Ovary (tissue), 3 donors: ENCODE measurements around the gene MC1R.

Source experiments
- EP300 ChIP-seq: sonication (generic); formaldehyde crosslinking; IDR thresholded peaks from one replicate; pipeline ENCODE4 v1.6.1; 2017; ENCODE audit warnings: antibody characterized with exemption
- TF ChIP-seq, protein P1 (sequence below), 3 donors: fragments of 450-650 bp in 2 of 3; fragments of 200-600 bp in 1 of 3; IDR thresholded peaks; one replicate each; pipeline versions ENCODE4 v1.5.1 to v1.8.0; 2016 to 2022; ENCODE audit warnings: antibody characterized with exemption in 3 of 3, mild to moderate bottlenecking in 1 of 3
- donor health status: DM: no; HTN: no; CAD: no.

DNA sequence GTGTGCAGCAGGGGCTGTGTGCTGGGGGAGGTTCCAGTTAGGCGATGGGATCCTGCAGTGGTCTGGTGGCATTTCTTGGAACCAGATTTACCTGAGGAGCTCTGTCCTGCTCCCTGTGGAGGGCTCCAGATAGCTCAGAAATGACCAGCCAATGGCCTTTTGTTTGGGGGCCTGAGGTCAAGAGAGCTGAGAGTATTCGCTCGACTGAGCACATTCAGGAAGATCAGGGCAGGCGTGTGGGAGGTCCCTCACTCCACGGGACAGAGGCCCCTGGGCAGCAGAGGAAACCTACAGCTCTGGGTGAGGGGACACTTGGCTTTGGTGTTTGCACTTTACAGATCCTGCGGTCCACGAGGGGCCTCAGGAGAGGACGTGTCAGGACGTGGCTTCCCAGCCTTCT is 48.1 kb downstream of the MC1R start:
- TF ChIP-seq, protein P1, sequence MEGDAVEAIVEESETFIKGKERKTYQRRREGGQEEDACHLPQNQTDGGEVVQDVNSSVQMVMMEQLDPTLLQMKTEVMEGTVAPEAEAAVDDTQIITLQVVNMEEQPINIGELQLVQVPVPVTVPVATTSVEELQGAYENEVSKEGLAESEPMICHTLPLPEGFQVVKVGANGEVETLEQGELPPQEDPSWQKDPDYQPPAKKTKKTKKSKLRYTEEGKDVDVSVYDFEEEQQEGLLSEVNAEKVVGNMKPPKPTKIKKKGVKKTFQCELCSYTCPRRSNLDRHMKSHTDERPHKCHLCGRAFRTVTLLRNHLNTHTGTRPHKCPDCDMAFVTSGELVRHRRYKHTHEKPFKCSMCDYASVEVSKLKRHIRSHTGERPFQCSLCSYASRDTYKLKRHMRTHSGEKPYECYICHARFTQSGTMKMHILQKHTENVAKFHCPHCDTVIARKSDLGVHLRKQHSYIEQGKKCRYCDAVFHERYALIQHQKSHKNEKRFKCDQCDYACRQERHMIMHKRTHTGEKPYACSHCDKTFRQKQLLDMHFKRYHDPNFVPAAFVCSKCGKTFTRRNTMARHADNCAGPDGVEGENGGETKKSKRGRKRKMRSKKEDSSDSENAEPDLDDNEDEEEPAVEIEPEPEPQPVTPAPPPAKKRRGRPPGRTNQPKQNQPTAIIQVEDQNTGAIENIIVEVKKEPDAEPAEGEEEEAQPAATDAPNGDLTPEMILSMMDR (IDR thresholded peaks at IDR 0.05): no peak
- no peak for TF ChIP-seq EP300
